Coronary artery (tissue), 2 donors: ENCODE results near the gene SLC4A9.

ENCODE experiments used
- DNase-seq: peaks from one replicate; pipeline ENCODE4 v3.0.0-alpha.2; 2017; ENCODE audit warnings: low spot score
- H3K27ac ChIP-seq, 2 donors: fragments of 200-600 bp; sonication (generic); one replicate each; pipeline ENCODE4 v1.5.1; 2016 to 2019
- H3K4me3 ChIP-seq: fragments of 200-600 bp; sonication (generic); 2 replicates; pipeline ENCODE4 v1.5.1; 2016; ENCODE audit warnings: mild to moderate bottlenecking, moderate library complexity
- CTCF ChIP-seq: fragments of 200-600 bp; sonication (generic); IDR thresholded peaks from one replicate; pipeline ENCODE4 v1.5.1; 2019; ENCODE audit warnings: antibody characterized with exemption

SLC4A9 gene

GRCh38 chr5:140349244-140349643 lies 10.8 kb upstream of the SLC4A9 start:
- no peak for DNase-seq
- no peak overlapping the region for H3K27ac ChIP-seq
- TF ChIP-seq CTCF: no peak
- no peak overlapping the region for H3K4me3 ChIP-seq

- peak; percentile 74 for TF ChIP-seq CTCF
- Histone ChIP-seq H3K4me3 (no peak overlapping the region), H3K27ac (no peak overlapping the region)
- DNase-seq: no peak
Observed at GRCh38 chr5:140351609-140352334, 8.2 kb upstream of the SLC4A9 start.

- H3K27ac ChIP-seq: no peak overlapping the region
- no peak overlapping the region for H3K4me3 ChIP-seq
- TF ChIP-seq CTCF: no peak
- DNase-seq: no peak
Observed at GRCh38 chr5:140355546-140355945, 4.4 kb upstream of the SLC4A9 start.

GRCh38 chr5:140356853-140357725 lies 2.9 kb upstream of the SLC4A9 start:
- peak overlapping the region; percentile 49 for H3K4me3 ChIP-seq
- no peak overlapping the region for H3K27ac ChIP-seq
- no peak for DNase-seq
- TF ChIP-seq CTCF: no peak

- peak; percentile 89 for DNase-seq
- no peak overlapping the region for H3K27ac ChIP-seq
- TF ChIP-seq CTCF: peak; percentile 91
- H3K4me3 ChIP-seq: peak overlapping the region; percentile 49
Observed at GRCh38 chr5:140357726-140358093, 2.3 kb upstream of the SLC4A9 start.

GRCh38 chr5:140358738-140359310 lies 1.2 kb upstream of the SLC4A9 start:
- H3K4me3 ChIP-seq: no peak overlapping the region
- DNase-seq: no peak
- no peak for TF ChIP-seq CTCF
- no peak overlapping the region for H3K27ac ChIP-seq
